ENCODE data around the gene MBOAT7. TPM values are rescaled to one million over a fixed set of nuclear protein-coding genes. Genes with fewer than 3 reads are reported as not detected.

Gene MBOAT7
- polyA plus RNA-seq, 1 donor from 2014 or later = 19.0 TPM

- H2AFZ ChIP-seq (ENCODE audit: low read depth, low read length) = no peak overlapping the region
Observed at GRCh38 chr19:54169149-54169740, 20.1 kb downstream of the MBOAT7 start.

More at GRCh38 chr19:54169149-54169740, 20.1 kb downstream of the MBOAT7 start:
- H3K36me3 ChIP-seq (ENCODE audit: insufficient read depth, low read length) = no peaks in the 10 kb centered on the region
- H3F3A ChIP-seq (ENCODE audit: insufficient read depth, low read length, poor library complexity, severe bottlenecking) = no peaks in the 10 kb centered on the region
- no peak overlapping the region for H3K9ac ChIP-seq (ENCODE audit: low read length)
- TF ChIP-seq CTCF (IDR thresholded peaks at IDR 0.05; ENCODE audit: poor library complexity, severe bottlenecking) = no peak
- no peak for TF ChIP-seq SMC3 (conservative IDR thresholded peaks at IDR 0.05; ENCODE audit: poor library complexity)
- TF ChIP-seq EP300 (conservative IDR thresholded peaks at IDR 0.05; ENCODE audit: poor library complexity, severe bottlenecking) = no peak
- no peak for TF ChIP-seq POLR2AphosphoS5 (IDR thresholded peaks at IDR 0.05)
- TF ChIP-seq EZH2 (IDR thresholded peaks at IDR 0.05; ENCODE audit: borderline replicate concordance, insufficient read depth, low read length, poor library complexity, severe bottlenecking) = no peak
- TF ChIP-seq RAD21 (conservative IDR thresholded peaks at IDR 0.05) = no peak
- TF ChIP-seq REST (IDR thresholded peaks at IDR 0.05; ENCODE audit: borderline replicate concordance) = no peak
- TF ChIP-seq MXI1 (conservative IDR thresholded peaks at IDR 0.05; ENCODE audit: poor library complexity, severe bottlenecking) = no peak
- TF ChIP-seq TAF1 (IDR thresholded peaks at IDR 0.05; ENCODE audit: low read depth) = no peak
- H3K9me3 ChIP-seq (ENCODE audit: low read length) = no peaks in the 10 kb centered on the region
- no peaks in the 10 kb centered on the region for H3K27me3 ChIP-seq (ENCODE audit: insufficient read depth, low read depth, low read length)
- no peaks in the 10 kb centered on the region for H3K79me2 ChIP-seq (replicated peaks; ENCODE audit: insufficient read depth, low read length)
- H3K27ac ChIP-seq (ENCODE audit: low read length) = no peak overlapping the region
- no peaks in the 10 kb centered on the region for H4K20me1 ChIP-seq (ENCODE audit: insufficient read depth)
- H3K9me2 ChIP-seq (ENCODE audit: insufficient read depth, low read length) = no peaks in the 10 kb centered on the region
- no peak overlapping the region for H3K4me2 ChIP-seq (ENCODE audit: low read length)
- no peak overlapping the region for H3K4me3 ChIP-seq (ENCODE audit: low read length)

Data from neural cell (in vitro differentiated cells).